GM19324 (cell line): ENCODE results near the gene MYOM1.

ENCODE experiments used
- ATAC-seq: cut with Tn5 transposase; IDR thresholded peaks from one replicate; pipeline ENCODE4 v1.9.1; 2021; ENCODE audit warnings: mild to moderate bottlenecking, moderate library complexity; ENCODE audit not compliant: unreplicated experiment, low FRiP score

Gene MYOM1

GRCh38 chr18:3250237-3251107 is 30.7 kb upstream of the MYOM1 start:
- ATAC-seq, result no peak

- ATAC-seq, result no peak
These were observed 29.0 kb upstream of the MYOM1 start for GRCh38 chr18:3248658-3249359.

- no peak for ATAC-seq
These were observed 28.4 kb upstream of the MYOM1 start for GRCh38 chr18:3248062-3248657.

GRCh38 chr18:3247240-3248061 is 27.7 kb upstream of the MYOM1 start, which contains the start of gene MYL12A:
MYL12A (plus strand) TSS chr18:3247801; CDS start chr18:3253248, 5,447 bp downstream.
- peak; percentile 88 for ATAC-seq

GRCh38 chr18:3246635-3247239 is 27.0 kb upstream of the MYOM1 start:
- ATAC-seq, result peak; percentile 5

GRCh38 chr18:3245853-3246634 is 26.3 kb upstream of the MYOM1 start:
- peak; percentile 45 for ATAC-seq

- ATAC-seq, result no peak
These were observed 25.4 kb upstream of the MYOM1 start for GRCh38 chr18:3245185-3245564.

- ATAC-seq, result no peak
These were observed 19.0 kb upstream of the MYOM1 start for GRCh38 chr18:3238742-3239141.

GRCh38 chr18:3236470-3236869 is 16.7 kb upstream of the MYOM1 start:
- no peak for ATAC-seq

- ATAC-seq, result no peak
These were observed 16.1 kb upstream of the MYOM1 start for GRCh38 chr18:3235846-3236245.

GRCh38 chr18:3234457-3234856 is 14.7 kb upstream of the MYOM1 start:
- ATAC-seq, result no peak

GRCh38 chr18:3233433-3234168 is 13.8 kb upstream of the MYOM1 start:
- no peak for ATAC-seq

- no peak for ATAC-seq
These were observed 13.2 kb upstream of the MYOM1 start for GRCh38 chr18:3233004-3233403.

GRCh38 chr18:3230401-3231334 is 10.9 kb upstream of the MYOM1 start:
- no peak for ATAC-seq

GRCh38 chr18:3226048-3226447 is 6.3 kb upstream of the MYOM1 start:
- ATAC-seq, result no peak

GRCh38 chr18:3225588-3225987 is 5.8 kb upstream of the MYOM1 start:
- no peak for ATAC-seq

- ATAC-seq, result no peak
These were observed 4.5 kb upstream of the MYOM1 start for GRCh38 chr18:3224223-3224622.

- no peak for ATAC-seq
These were observed 3.6 kb upstream of the MYOM1 start for GRCh38 chr18:3223356-3223755.
